CD4-positive, alpha-beta T cell treated with Interleukin-6 for 4 hours (primary cell): Measurements from ENCODE around the gene PHF23.

ENCODE experiments used
- DNase-seq: peaks from one replicate; pipeline ENCODE4 v3.0.0-alpha.2; 2020; ENCODE audit warnings: mixed read lengths

The PHF23 gene

DNA sequence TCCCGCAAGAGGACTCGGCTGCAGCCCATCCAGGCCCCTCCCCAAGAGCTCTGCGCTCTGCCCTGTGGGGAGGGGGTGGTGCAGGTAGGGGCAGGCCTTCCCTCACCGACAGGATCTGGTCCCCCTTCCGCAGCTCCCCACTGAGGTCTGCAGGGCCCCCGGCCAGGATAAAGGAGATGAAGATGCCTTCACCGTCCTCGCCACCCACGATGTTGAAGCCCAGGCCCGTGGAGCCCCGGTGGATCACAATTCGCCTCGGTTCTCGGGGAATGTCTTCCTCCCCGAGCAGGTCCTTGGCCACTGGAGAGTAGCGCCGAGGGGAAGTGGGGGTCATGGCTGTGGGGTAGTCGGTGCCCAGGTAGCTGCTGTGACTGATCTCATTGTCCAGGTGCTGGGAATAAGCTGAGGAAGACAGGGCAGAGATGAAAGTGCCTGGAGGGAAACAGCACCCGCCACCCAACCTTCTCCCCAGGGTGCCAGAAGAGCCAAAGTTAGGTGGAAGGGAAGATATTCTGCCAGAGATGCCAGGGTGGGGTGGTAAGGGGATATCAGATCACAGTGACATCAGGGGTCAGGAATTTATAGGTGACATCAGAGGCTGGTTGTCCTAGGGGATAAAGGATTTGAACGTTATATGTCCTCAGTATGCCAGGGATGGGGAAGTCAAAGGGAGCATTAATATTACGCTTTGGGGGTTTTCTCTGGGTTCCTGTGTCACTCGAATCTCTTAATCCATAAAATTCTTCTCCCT lies 42.4 kb downstream of the PHF23 start:
- no peak for DNase-seq

DNA sequence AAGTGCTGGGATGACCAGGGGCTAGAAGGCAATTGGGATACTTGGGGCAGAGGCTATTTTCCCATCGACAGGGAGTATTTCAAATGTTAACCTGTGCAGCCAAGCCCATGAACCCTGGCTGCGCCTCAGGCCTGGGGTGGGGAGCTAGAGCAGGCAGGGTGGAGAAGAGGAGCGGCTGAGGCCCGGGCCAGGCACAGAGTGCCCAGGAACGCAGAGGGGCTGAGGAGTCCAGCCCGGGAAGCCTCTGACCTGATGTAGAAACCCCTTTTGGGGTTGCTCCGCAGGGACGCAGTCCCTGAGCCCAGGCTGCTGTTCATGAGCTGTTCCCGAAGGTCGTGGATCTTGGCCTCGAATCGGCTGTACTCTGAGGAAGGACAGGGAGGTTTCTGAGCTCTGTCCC lies 43.3 kb downstream of the PHF23 start:
- no peak for DNase-seq

DNA sequence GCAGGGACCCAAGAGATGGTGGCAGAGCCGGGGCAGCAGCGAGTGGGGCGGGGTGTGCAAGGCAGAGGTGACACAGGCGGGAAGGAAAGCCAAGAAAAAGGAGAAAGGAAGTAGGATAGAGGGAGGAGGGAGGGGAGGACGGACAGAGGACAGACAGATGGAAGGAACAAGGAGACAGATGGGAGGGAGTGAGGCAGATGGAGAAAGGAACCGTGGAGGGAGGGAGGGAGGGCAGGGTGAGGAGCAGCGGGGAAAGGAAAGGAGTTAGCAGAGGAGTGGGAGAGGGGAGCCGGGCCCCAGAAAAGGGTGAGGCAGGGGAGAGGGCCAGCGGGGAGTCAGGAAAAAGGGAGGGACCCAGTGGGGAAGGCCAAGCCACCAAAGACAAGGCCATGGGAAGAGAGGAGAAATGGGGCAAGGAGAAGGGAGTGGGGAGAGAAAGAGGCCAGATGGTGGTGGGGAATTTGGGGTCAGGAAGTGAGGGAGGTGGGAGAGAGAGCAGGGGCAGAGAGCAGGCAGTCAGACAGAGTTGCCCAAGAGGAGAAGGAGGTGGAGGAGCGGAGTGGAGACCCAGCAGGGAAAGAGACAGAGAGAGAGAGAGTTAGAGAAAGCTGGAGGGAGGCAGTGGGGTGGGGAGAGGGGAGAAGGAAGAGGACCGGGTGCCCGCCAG lies 46.9 kb downstream of the PHF23 start:
- DNase-seq, result no peak

DNA sequence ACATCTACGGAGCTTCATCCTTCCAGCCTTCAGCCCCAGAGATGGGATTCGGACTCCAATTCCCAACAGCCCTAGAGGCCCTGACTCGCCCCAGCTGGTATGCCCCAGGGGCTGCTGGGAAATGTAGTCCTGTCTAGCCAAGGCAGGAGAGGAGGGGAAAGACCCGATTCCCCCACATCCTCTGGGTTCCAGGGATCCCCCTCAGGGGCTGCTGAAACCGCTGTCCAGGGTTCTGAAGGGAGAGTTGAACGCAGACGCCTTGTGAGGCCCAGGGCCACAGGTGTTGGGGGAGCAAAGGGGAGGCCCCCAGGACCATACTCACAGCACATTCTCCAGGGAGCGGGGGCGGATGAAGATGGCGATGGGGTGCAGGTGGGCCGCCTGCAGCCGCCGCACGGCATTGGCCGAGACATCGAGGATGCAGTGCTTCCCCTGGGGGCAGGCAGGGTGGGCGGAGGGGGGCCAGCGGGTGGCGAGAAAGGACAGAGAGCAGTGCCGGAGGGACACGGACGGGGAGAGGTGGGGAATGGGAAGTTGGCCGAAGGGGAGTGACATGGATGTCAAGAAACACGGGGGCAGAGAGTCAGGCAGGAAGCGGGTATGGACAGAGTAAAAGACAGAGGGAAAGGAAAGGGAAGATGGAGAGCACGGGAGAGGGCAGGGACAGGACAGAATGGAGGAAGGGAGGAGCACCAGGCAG lies 47.5 kb downstream of the PHF23 start:
- peak; percentile 16 for DNase-seq

DNA sequence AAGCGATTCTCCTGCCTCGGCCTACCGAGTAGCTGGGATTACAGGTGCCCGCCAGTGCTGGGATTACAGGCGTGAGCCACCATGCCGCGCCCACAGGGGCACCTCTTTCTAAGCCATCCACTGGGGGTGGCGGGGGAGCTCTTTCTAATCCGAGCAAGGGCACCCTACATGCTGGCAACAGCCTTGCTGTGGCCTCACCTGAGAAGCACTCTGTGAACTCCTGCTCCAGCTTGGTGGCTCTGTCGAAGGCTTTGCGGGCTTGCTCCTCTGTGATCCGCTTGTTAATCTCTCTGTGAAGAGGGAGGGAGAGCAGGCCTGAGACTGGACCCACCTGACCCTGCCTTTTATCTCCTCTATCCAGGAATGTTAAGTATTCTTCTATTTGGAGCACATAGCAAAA lies 48.2 kb downstream of the PHF23 start:
- no peak for DNase-seq

DNA sequence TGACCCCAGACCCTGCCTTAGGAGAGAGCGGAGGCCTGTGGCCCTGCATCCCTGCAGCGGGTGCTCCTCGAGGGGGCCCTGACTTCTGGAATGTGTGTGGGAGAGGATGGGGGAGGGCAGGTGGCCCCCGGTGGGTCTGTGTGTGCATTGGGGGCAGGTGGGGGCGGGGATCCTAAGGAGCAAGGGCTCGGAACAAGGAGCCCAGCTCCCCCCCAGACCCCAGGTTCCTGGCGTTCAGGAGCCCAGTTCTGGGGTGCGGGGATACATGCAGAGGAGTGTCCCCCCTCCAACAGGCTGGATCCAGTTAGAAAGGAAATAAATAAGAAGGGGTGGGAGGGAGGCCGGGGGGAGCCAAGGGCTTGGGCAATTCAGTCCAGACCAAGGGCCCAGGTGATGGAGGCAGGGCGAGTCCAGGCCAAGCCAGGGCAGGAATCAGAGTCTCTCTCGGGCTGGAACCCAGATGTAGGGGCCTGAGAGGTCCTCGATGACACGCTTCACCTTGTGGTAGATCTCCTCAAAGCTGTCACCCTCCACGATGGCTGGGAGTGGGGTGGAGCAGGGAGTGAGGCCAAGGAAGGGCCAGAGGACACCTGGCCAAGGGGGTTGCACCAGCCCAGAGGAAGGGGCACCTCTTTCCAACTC lies 48.9 kb downstream of the PHF23 start:
- DNase-seq, result no peak

DNA sequence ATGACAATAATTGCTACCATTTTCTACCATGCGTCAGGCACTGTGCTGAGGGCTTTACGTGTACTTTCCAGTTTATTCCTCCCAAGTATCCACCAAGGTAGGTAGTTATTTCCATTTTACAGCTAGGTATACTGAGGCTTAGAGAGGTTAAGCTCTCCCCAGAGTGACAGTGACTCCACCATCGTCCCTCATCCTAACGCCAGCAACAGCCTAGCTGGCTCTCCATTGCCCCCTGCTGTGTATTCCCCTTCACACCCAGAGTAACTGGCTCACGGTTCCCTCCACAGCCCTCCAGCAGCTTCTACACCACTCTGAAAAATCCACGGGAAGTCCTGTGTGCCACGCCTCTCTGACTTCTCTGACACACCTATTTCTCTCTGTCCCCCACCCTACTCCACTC lies 53.0 kb downstream of the PHF23 start:
- DNase-seq, result peak; percentile 15
